H1 (cell line): ENCODE data around the gene DCLRE1B.

Experiments used
- ATF3 ChIP-seq: IDR thresholded peaks from 2 replicates; pipeline ENCODE4 v1.6.1; 2011; ENCODE audit warnings: low read depth, mild to moderate bottlenecking, low read length; ENCODE audit not compliant: insufficient read depth
- CEBPB ChIP-seq: IDR thresholded peaks from 2 replicates; pipeline ENCODE4 v1.6.1; 2012; ENCODE audit warnings: low read depth, low read length
- CHD2 ChIP-seq: IDR thresholded peaks from 2 replicates; pipeline ENCODE4 v1.6.1; 2012; ENCODE audit warnings: low read length, improper control_type of control experiment
- CTCF ChIP-seq, 3 experiments: IDR thresholded peaks; 1 replicate in 2 of 3; 2 replicates in 1 of 3; pipeline versions ENCODE4 v1.5.1 to v1.6.1; 2011; ENCODE audit warnings: low read length in 3 of 3, mild to moderate bottlenecking in 3 of 3, inconsistent platforms in 2 of 3, low read depth in 1 of 3, moderate library complexity in 1 of 3; ENCODE audit not compliant: insufficient read depth in 1 of 3; ENCODE audit errors: control extremely low read depth in 1 of 3
- GABPA ChIP-seq: IDR thresholded peaks from 2 replicates; pipeline ENCODE4 v1.6.1; 2011; ENCODE audit warnings: mild to moderate bottlenecking, low read length, moderate library complexity, borderline replicate concordance; ENCODE audit not compliant: insufficient read depth
- HDAC2 ChIP-seq, 2 experiments: fragments of 300-600 bp in 1 of 2; sonication (generic) in 1 of 2; IDR thresholded peaks; 2 replicates each; pipeline ENCODE4 v1.6.1; 2011 to 2012; ENCODE audit warnings: low read depth in 2 of 2, low read length in 2 of 2, mild to moderate bottlenecking in 2 of 2, moderate library complexity in 2 of 2, borderline replicate concordance in 1 of 2, inconsistent platforms in 1 of 2
- MAX ChIP-seq: IDR thresholded peaks from 2 replicates; pipeline ENCODE4 v1.6.1; 2012; ENCODE audit warnings: inconsistent platforms
- POLR2A ChIP-seq, 2 experiments: IDR thresholded peaks; 1 replicate in 1 of 2; 2 replicates in 1 of 2; pipeline ENCODE4 v1.6.1; 2011; ENCODE audit warnings: low read depth in 2 of 2, low read length in 2 of 2, mild to moderate bottlenecking in 2 of 2; ENCODE audit errors: control extremely low read depth in 1 of 2
- POLR2AphosphoS5 ChIP-seq: IDR thresholded peaks from 2 replicates; pipeline ENCODE4 v1.6.1; 2011; ENCODE audit warnings: low read depth, low read length
- RAD21 ChIP-seq, 2 experiments: IDR thresholded peaks in 1 of 2; conservative IDR thresholded peaks in 1 of 2; 2 replicates each; pipeline ENCODE4 v1.6.1; 2011; ENCODE audit warnings: low read depth in 2 of 2, low read length in 2 of 2, improper control_type of control experiment in 1 of 2, inconsistent platforms in 1 of 2, mild to moderate bottlenecking in 1 of 2, moderate library complexity in 1 of 2
- RFX5 ChIP-seq: IDR thresholded peaks from 2 replicates; pipeline ENCODE4 v1.6.1; 2011; ENCODE audit warnings: low read depth, low read length, improper control_type of control experiment, borderline replicate concordance
- SIX5 ChIP-seq: IDR thresholded peaks from 2 replicates; pipeline ENCODE4 v1.6.1; 2011; ENCODE audit warnings: mild to moderate bottlenecking, low read depth, low read length
- YY1 ChIP-seq: IDR thresholded peaks from 2 replicates; pipeline ENCODE4 v1.6.1; 2011; ENCODE audit warnings: low read depth, mild to moderate bottlenecking, low read length

- no peak for TF ChIP-seq GABPA
- TF ChIP-seq POLR2AphosphoS5 = no peak
- TF ChIP-seq CTCF (IDR thresholded peaks at IDR 0.05; ENCODE audit: control extremely low read depth in 1 of 3, insufficient read depth in 1 of 3, low read depth in 1 of 3, low read length in 3 of 3) = no peak
- TF ChIP-seq MAX = no peak
- TF ChIP-seq CHD2 = no peak
- no peak for TF ChIP-seq YY1
- TF ChIP-seq RFX5 = no peak
- TF ChIP-seq HDAC2 (IDR thresholded peaks at IDR 0.05; ENCODE audit: borderline replicate concordance in 1 of 2, low read depth in 2 of 2, low read length in 2 of 2) = no peak
- TF ChIP-seq POLR2A (IDR thresholded peaks at IDR 0.05; ENCODE audit: control extremely low read depth in 1 of 2, low read depth in 2 of 2, low read length in 2 of 2) = no peak
- no peak for TF ChIP-seq SIX5
- no peak for TF ChIP-seq ATF3
- TF ChIP-seq RAD21 (IDR thresholded peaks at IDR 0.05 in 1 of 2, conservative IDR thresholded peaks at IDR 0.05 in 1 of 2; ENCODE audit: low read depth in 2 of 2, low read length in 2 of 2) = no peak
- TF ChIP-seq CEBPB = no peak
Measured at GRCh38 chr1:113951719-113952118, 46.6 kb downstream of the DCLRE1B start.
